GM23338 (cell line): Measurements from ENCODE around the gene SYK.

Source experiments
- EZH2 ChIP-seq: fragments of 200-600 bp; sonication (generic); IDR thresholded peaks from one replicate; pipeline ENCODE4 v1.8.0; 2017; ENCODE audit warnings: antibody characterized with exemption, mild to moderate bottlenecking, low read depth; ENCODE audit not compliant: unreplicated experiment
- EZH2phosphoT487 ChIP-seq: fragments of 200-600 bp; sonication (generic); IDR thresholded peaks from one replicate; pipeline ENCODE4 v1.8.1; 2018; ENCODE audit warnings: antibody characterized with exemption; ENCODE audit not compliant: unreplicated experiment
- POLR2AphosphoS5 ChIP-seq: IDR thresholded peaks from 2 replicates; pipeline ENCODE4 v1.6.1; 2016; ENCODE audit warnings: antibody characterized with exemption, low read depth
- ZNF114 ChIP-seq: fragments of 250-450 bp; sonication (Bioruptor Pico); IDR thresholded peaks from 2 replicates; pipeline ENCODE4 v1.5.0; 2020; ENCODE audit warnings: mild to moderate bottlenecking, moderate library complexity
- TF ChIP-seq, protein P1 (sequence below), 2 experiments: fragments of 200-600 bp in 1 of 2; sonication (generic) in 1 of 2; conservative IDR thresholded peaks; 2 replicates each; pipeline versions ENCODE4 v1.5.1 to v1.6.1; 2016 to 2017; ENCODE audit warnings: antibody characterized with exemption in 2 of 2, low read depth in 2 of 2, mild to moderate bottlenecking in 2 of 2, moderate library complexity in 1 of 2
- TF ChIP-seq, protein P2 (sequence below): IDR thresholded peaks from one replicate; pipeline ENCODE4 v1.6.1; 2018; ENCODE audit warnings: antibody characterized with exemption; ENCODE audit not compliant: unreplicated experiment
- TF ChIP-seq, protein P3 (sequence below): IDR thresholded peaks from 2 replicates; pipeline ENCODE4 v1.6.1; 2016; ENCODE audit warnings: antibody characterized with exemption

DNA sequence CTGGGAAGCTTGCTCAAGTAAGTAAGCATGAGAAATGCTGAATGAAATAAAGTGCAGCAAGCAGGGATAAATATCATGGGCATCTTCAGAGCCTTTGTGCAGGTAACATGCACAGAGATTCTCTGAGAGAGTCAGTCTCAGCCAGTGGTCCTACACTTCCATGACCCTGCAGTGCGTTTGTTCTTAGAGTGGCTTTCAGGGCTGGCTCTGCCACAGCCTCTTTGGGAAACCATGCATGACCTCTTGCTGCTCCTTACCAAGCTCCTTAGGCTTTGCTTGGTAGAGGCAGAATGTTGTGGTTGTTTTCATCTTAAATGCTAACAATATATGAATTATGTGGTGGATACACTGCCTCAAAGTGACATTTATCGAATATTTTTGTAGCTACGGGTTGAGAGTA is 5.4 kb downstream of the SYK start:
- TF ChIP-seq, protein P1, sequence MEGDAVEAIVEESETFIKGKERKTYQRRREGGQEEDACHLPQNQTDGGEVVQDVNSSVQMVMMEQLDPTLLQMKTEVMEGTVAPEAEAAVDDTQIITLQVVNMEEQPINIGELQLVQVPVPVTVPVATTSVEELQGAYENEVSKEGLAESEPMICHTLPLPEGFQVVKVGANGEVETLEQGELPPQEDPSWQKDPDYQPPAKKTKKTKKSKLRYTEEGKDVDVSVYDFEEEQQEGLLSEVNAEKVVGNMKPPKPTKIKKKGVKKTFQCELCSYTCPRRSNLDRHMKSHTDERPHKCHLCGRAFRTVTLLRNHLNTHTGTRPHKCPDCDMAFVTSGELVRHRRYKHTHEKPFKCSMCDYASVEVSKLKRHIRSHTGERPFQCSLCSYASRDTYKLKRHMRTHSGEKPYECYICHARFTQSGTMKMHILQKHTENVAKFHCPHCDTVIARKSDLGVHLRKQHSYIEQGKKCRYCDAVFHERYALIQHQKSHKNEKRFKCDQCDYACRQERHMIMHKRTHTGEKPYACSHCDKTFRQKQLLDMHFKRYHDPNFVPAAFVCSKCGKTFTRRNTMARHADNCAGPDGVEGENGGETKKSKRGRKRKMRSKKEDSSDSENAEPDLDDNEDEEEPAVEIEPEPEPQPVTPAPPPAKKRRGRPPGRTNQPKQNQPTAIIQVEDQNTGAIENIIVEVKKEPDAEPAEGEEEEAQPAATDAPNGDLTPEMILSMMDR (conservative IDR thresholded peaks at IDR 0.05; ENCODE audit: low read depth in 2 of 2) = no peak
- TF ChIP-seq EZH2 (no peak), EZH2phosphoT487 (no peak), ZNF114 (CRISPR knock-in tag) (no peak), POLR2AphosphoS5 (no peak)
- TF ChIP-seq, protein P2, sequence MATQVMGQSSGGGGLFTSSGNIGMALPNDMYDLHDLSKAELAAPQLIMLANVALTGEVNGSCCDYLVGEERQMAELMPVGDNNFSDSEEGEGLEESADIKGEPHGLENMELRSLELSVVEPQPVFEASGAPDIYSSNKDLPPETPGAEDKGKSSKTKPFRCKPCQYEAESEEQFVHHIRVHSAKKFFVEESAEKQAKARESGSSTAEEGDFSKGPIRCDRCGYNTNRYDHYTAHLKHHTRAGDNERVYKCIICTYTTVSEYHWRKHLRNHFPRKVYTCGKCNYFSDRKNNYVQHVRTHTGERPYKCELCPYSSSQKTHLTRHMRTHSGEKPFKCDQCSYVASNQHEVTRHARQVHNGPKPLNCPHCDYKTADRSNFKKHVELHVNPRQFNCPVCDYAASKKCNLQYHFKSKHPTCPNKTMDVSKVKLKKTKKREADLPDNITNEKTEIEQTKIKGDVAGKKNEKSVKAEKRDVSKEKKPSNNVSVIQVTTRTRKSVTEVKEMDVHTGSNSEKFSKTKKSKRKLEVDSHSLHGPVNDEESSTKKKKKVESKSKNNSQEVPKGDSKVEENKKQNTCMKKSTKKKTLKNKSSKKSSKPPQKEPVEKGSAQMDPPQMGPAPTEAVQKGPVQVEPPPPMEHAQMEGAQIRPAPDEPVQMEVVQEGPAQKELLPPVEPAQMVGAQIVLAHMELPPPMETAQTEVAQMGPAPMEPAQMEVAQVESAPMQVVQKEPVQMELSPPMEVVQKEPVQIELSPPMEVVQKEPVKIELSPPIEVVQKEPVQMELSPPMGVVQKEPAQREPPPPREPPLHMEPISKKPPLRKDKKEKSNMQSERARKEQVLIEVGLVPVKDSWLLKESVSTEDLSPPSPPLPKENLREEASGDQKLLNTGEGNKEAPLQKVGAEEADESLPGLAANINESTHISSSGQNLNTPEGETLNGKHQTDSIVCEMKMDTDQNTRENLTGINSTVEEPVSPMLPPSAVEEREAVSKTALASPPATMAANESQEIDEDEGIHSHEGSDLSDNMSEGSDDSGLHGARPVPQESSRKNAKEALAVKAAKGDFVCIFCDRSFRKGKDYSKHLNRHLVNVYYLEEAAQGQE = no peak
- TF ChIP-seq, protein P3, sequence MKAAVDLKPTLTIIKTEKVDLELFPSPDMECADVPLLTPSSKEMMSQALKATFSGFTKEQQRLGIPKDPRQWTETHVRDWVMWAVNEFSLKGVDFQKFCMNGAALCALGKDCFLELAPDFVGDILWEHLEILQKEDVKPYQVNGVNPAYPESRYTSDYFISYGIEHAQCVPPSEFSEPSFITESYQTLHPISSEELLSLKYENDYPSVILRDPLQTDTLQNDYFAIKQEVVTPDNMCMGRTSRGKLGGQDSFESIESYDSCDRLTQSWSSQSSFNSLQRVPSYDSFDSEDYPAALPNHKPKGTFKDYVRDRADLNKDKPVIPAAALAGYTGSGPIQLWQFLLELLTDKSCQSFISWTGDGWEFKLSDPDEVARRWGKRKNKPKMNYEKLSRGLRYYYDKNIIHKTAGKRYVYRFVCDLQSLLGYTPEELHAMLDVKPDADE = no peak
